Neural progenitor cell (in vitro differentiated cells): ENCODE measurements around the gene OR51T1.

ENCODE experiments used
- CTCF ChIP-seq: fragments of 200-600 bp; sonication (generic); IDR thresholded peaks from 2 replicates; pipeline ENCODE4 v1.5.1; 2017; ENCODE audit warnings: antibody characterized with exemption, mild to moderate bottlenecking
- EZH2 ChIP-seq: fragments of 200-600 bp; sonication (generic); IDR thresholded peaks from 2 replicates; pipeline ENCODE4 v1.6.1; 2017; ENCODE audit warnings: antibody characterized with exemption, mild to moderate bottlenecking, moderate library complexity
- EZH2phosphoT487 ChIP-seq: fragments of 200-600 bp; sonication (generic); IDR thresholded peaks from 2 replicates; pipeline ENCODE4 v1.6.1; 2017; ENCODE audit warnings: antibody characterized with exemption

DNA sequence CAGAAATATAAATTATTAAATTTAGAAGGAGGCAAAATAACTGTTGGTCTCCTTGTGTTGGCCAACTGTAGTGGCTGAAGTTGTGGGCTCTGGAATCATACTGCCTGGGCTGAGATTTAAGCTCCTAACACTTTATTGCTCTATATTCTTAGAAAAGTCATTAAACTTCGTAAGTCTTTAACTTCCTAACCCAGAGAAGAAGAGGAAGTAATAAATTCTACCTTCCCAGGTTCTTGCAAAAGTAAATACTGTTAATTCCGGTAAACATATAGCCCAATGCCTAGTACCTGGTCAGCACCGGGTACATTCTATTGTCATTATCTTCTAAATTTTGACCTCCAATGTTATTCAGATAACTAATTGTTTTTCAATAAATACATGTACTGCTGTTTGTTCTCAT is 4.5 kb downstream of the OR51T1 start:
- TF ChIP-seq CTCF, result no peak
- no peak for TF ChIP-seq EZH2phosphoT487
- no peak for TF ChIP-seq EZH2
